OCI-LY1 (cell line): Measurements from ENCODE around the gene SNAI1.
"Not testable (repeated sequence)": the region's sequence is repeated elsewhere in the genome, so short reads cannot be mapped to it uniquely, and the experiment has no call there.

ENCODE experiments used
- H2AFZ ChIP-seq: fragments of 200-600 bp; sonication (generic), shearing (Covaris generic); 2 replicates; pipeline ENCODE4 v1.6.0; 2014; ENCODE audit warnings: antibody characterized with exemption, mild to moderate bottlenecking, low read length
- H3F3A ChIP-seq: fragments of 200-600 bp; sonication (generic), shearing (Covaris generic); 2 replicates; pipeline ENCODE4 v1.6.0; 2014; ENCODE audit warnings: mild to moderate bottlenecking, antibody characterized with exemption, low read length, moderate library complexity; ENCODE audit not compliant: insufficient read depth
- H3K27ac ChIP-seq: fragments of 200-600 bp; sonication (generic); 2 replicates; pipeline ENCODE4 v1.5.1; 2014; ENCODE audit warnings: low read length, mixed run types, mild to moderate bottlenecking, low read depth; ENCODE audit not compliant: poor library complexity, severe bottlenecking
- H3K27me3 ChIP-seq: fragments of 200-600 bp; sonication (generic); 2 replicates; pipeline ENCODE4 v1.6.0; 2014; ENCODE audit warnings: antibody characterized with exemption, mild to moderate bottlenecking, low read length, moderate library complexity; ENCODE audit not compliant: insufficient read depth
- H3K36me3 ChIP-seq: fragments of 200-600 bp; sonication (generic); 2 replicates; pipeline ENCODE4 v1.6.1; 2014; ENCODE audit warnings: mild to moderate bottlenecking, antibody characterized with exemption, low read length, moderate library complexity, mixed read lengths; ENCODE audit not compliant: insufficient read depth
- H3K4me1 ChIP-seq: fragments of 200-600 bp; sonication (generic); 2 replicates; pipeline ENCODE4 v1.5.1; 2014; ENCODE audit warnings: mild to moderate bottlenecking, low read length, moderate library complexity; ENCODE audit not compliant: insufficient read depth, severe bottlenecking
- H3K4me2 ChIP-seq: fragments of 200-600 bp; sonication (generic), shearing (Covaris generic); 2 replicates; pipeline ENCODE4 v1.6.1; 2014; ENCODE audit warnings: low read length
- H3K4me3 ChIP-seq: fragments of 200-600 bp; sonication (generic); 2 replicates; pipeline ENCODE4 v1.5.1; 2014; ENCODE audit warnings: low read length, low read depth, mild to moderate bottlenecking, mixed read lengths; ENCODE audit not compliant: poor library complexity, severe bottlenecking
- H3K79me2 ChIP-seq: fragments of 200-600 bp; shearing (Covaris generic); 2 replicates; pipeline ENCODE4 v1.6.1; 2016; ENCODE audit warnings: mixed run types, low read length, mixed read lengths; ENCODE audit not compliant: insufficient read depth
- H3K9ac ChIP-seq: fragments of 200-600 bp; sonication (generic), shearing (Covaris generic); 2 replicates; pipeline ENCODE4 v1.6.1; 2014; ENCODE audit warnings: mild to moderate bottlenecking, low read length, mixed read lengths
- H3K9me2 ChIP-seq: fragments of 200-600 bp; sonication (generic), shearing (Covaris generic); 2 replicates; pipeline ENCODE4 v1.6.1; 2014; ENCODE audit warnings: low read depth, mild to moderate bottlenecking, low read length, mixed read lengths
- H3K9me3 ChIP-seq: fragments of 200-600 bp; shearing (Covaris generic); 2 replicates; pipeline ENCODE4 v1.6.1; 2014; ENCODE audit warnings: low read length, mixed read lengths
- H4K20me1 ChIP-seq: fragments of 200-600 bp; sonication (generic), shearing (Covaris generic); 2 replicates; pipeline ENCODE4 v1.6.0; 2016; ENCODE audit warnings: mild to moderate bottlenecking, low read length; ENCODE audit not compliant: insufficient read depth
- EZH2 ChIP-seq: fragments of 200-600 bp; sonication (generic), shearing (Covaris generic); IDR thresholded peaks from 2 replicates; pipeline ENCODE4 v1.8.0; 2017; ENCODE audit warnings: borderline replicate concordance, mixed run types, mild to moderate bottlenecking, antibody characterized with exemption, low read length, moderate library complexity, mixed read lengths
- TF ChIP-seq, protein P1 (sequence below): fragments of 200-600 bp; sonication (generic), shearing (Covaris generic); IDR thresholded peaks from 2 replicates; pipeline ENCODE4 v1.5.1; 2017; ENCODE audit warnings: mild to moderate bottlenecking, antibody characterized with exemption, low read length, moderate library complexity, mixed read lengths

Gene SNAI1

GRCh38 chr20:49951151-49951550 is 31.6 kb upstream of the SNAI1 start:
- no peaks in the 10 kb centered on the region for H3K4me1 ChIP-seq
- no peak overlapping the region for H3K4me2 ChIP-seq

DNA sequence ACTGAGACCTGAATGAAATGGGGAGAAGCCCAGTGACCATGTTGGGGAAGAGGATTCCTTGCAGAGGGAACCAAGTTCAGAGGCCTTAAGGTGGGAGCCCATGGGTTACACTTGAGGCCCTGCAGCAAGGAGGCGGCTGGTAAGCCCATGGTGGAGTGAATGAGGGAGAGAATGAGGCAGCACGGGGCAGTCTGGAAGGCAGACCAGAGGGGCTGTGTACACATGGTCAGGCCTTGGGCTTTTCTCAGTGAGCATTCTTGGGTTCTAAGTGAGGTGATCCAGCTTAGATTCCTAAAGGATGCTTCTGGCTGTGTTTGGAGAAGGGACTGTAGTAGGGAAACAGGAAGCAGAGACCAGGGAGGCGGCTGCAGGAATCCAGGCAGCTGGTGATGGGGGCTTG is 27.6 kb upstream of the SNAI1 start:
- TF ChIP-seq, protein P1, sequence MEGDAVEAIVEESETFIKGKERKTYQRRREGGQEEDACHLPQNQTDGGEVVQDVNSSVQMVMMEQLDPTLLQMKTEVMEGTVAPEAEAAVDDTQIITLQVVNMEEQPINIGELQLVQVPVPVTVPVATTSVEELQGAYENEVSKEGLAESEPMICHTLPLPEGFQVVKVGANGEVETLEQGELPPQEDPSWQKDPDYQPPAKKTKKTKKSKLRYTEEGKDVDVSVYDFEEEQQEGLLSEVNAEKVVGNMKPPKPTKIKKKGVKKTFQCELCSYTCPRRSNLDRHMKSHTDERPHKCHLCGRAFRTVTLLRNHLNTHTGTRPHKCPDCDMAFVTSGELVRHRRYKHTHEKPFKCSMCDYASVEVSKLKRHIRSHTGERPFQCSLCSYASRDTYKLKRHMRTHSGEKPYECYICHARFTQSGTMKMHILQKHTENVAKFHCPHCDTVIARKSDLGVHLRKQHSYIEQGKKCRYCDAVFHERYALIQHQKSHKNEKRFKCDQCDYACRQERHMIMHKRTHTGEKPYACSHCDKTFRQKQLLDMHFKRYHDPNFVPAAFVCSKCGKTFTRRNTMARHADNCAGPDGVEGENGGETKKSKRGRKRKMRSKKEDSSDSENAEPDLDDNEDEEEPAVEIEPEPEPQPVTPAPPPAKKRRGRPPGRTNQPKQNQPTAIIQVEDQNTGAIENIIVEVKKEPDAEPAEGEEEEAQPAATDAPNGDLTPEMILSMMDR, result no peak
- Histone ChIP-seq H3K36me3 (peaks cover 73% of the 10 kb centered on the region), H3K9me2 (no peaks in the 10 kb centered on the region), H3K4me1 (no peaks in the 10 kb centered on the region), H3K4me3 (no peak overlapping the region), H4K20me1 (no peaks in the 10 kb centered on the region), H3F3A (no peaks in the 10 kb centered on the region), H3K4me2 (no peak overlapping the region), H3K9ac (no peak overlapping the region), H3K27ac (no peak overlapping the region), H2AFZ (no peak overlapping the region), H3K79me2 (no peaks in the 10 kb centered on the region), H3K9me3 (no peaks in the 10 kb centered on the region), H3K27me3 (no peaks in the 10 kb centered on the region)

More at GRCh38 chr20:49951151-49951550, 31.6 kb upstream of the SNAI1 start:
- Histone ChIP-seq H3K27ac (no peak overlapping the region), H4K20me1 (no peaks in the 10 kb centered on the region), H3F3A (no peaks in the 10 kb centered on the region), H2AFZ (no peak overlapping the region), H3K4me3 (no peak overlapping the region), H3K36me3 (peaks cover 89% of the 10 kb centered on the region), H3K9me2 (no peaks in the 10 kb centered on the region), H3K79me2 (no peaks in the 10 kb centered on the region), H3K9ac (no peak overlapping the region), H3K9me3 (no peaks in the 10 kb centered on the region), H3K27me3 (no peaks in the 10 kb centered on the region)
- TF ChIP-seq, protein P1, result no peak
- TF ChIP-seq EZH2, result no peak

- not testable (repeated sequence) for H3F3A ChIP-seq, H3K4me2 ChIP-seq, H3K4me1 ChIP-seq, H4K20me1 ChIP-seq, H3K27me3 ChIP-seq, H2AFZ ChIP-seq, H3K9ac ChIP-seq, H3K79me2 ChIP-seq, H3K9me3 ChIP-seq, H3K9me2 ChIP-seq, H3K27ac ChIP-seq, H3K4me3 ChIP-seq
- H3K36me3 ChIP-seq, result peaks cover 66% of the 10 kb centered on the region
Observed at GRCh38 chr20:49955830-49956396, 26.9 kb upstream of the SNAI1 start.

DNA sequence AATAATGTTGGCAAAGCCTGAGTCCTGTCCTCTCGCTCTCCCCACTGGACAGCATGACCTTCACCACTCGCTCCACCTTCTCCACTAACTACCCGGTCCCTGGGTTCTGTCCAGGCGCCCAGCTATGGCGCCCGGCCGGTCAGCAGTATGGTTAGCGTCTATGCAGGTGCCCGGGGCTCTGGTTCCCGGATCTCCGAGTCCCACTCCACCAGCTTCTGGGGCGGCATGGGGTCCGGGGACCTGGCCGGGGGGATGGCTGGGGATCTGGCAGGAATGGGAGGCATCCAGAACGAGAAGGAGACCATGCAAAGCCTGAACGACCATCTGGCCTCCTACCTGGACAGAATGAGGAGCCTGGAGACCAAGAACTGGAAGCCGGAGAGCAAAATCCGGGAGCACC is 26.1 kb upstream of the SNAI1 start:
- Histone ChIP-seq H3K9me3 (no peaks in the 10 kb centered on the region), H3K4me3 (no peak overlapping the region), H3K4me2 (no peak overlapping the region), H3K79me2 (no peaks in the 10 kb centered on the region), H3K27me3 (no peaks in the 10 kb centered on the region), H2AFZ (no peak overlapping the region), H4K20me1 (no peaks in the 10 kb centered on the region), H3K27ac (no peak overlapping the region), H3K4me1 (no peaks in the 10 kb centered on the region), H3K36me3 (peaks cover 59% of the 10 kb centered on the region), H3K9me2 (no peaks in the 10 kb centered on the region), H3F3A (no peaks in the 10 kb centered on the region), H3K9ac (no peak overlapping the region)
- TF ChIP-seq, protein P1, result no peak
- TF ChIP-seq EZH2, result no peak

GRCh38 chr20:49957089-49957938 is 25.5 kb upstream of the SNAI1 start:
- not testable (repeated sequence) for H3K4me2 ChIP-seq, H3F3A ChIP-seq, H3K27me3 ChIP-seq, H3K79me2 ChIP-seq, H3K27ac ChIP-seq, H3K4me3 ChIP-seq, H3K4me1 ChIP-seq, H3K9me3 ChIP-seq, H3K9me2 ChIP-seq, H2AFZ ChIP-seq, H3K9ac ChIP-seq, H4K20me1 ChIP-seq
- peaks cover 52% of the 10 kb centered on the region for H3K36me3 ChIP-seq
